Muscle layer of colon (tissue), 2 donors: Measurements from ENCODE around the gene HINFP.
"Not testable (repeated sequence)": the region's sequence is repeated elsewhere in the genome, so short reads cannot be mapped to it uniquely, and the experiment has no call there.

Experiments used
- H3K27ac ChIP-seq: one replicate; pipeline ENCODE4 v1.7.0; 2013; ENCODE audit warnings: low read depth, mild to moderate bottlenecking, low read length, moderate library complexity
- H3K27me3 ChIP-seq, 2 donors: one replicate each; pipeline ENCODE4 v1.7.0; 2013; ENCODE audit warnings: low read length in 2 of 2, mild to moderate bottlenecking in 2 of 2; ENCODE audit not compliant: insufficient read depth in 2 of 2, control insufficient read depth in 1 of 2
- H3K36me3 ChIP-seq: one replicate; pipeline ENCODE4 v1.7.0; 2013; ENCODE audit warnings: mild to moderate bottlenecking, low read length; ENCODE audit not compliant: insufficient read depth
- H3K4me1 ChIP-seq: one replicate; pipeline ENCODE4 v1.7.0; 2013; ENCODE audit warnings: mild to moderate bottlenecking, low read length; ENCODE audit not compliant: insufficient read depth
- H3K4me3 ChIP-seq, 2 donors: one replicate each; pipeline ENCODE4 v1.7.0; 2013; ENCODE audit warnings: low read length in 2 of 2, low read depth in 1 of 2, mild to moderate bottlenecking in 1 of 2, moderate library complexity in 1 of 2
- H3K9ac ChIP-seq: one replicate; pipeline ENCODE4 v1.7.0; 2013; ENCODE audit warnings: low read length
- H3K9me3 ChIP-seq: one replicate; pipeline ENCODE4 v1.7.0; 2013; ENCODE audit warnings: mild to moderate bottlenecking, low read length
- donor health status: abdominal sarcoma.
- donor health status: Adenocarcinoma of cecum.

The HINFP gene

GRCh38 chr11:119181677-119182412 is 60.5 kb downstream of the HINFP start:
- Histone ChIP-seq H3K4me1 (no peaks in the 10 kb centered on the region), H3K4me3 (no peak overlapping the region), H3K36me3 (peaks cover 34% of the 10 kb centered on the region), H3K9ac (no peak overlapping the region), H3K27me3 (no peaks in the 10 kb centered on the region), H3K27ac (no peak overlapping the region), H3K9me3 (no peaks in the 10 kb centered on the region)

- H3K4me3 ChIP-seq, H3K9me3 ChIP-seq, H3K27ac ChIP-seq, H3K9ac ChIP-seq, H3K4me1 ChIP-seq, H3K27me3 ChIP-seq: not testable (repeated sequence)
- H3K36me3 ChIP-seq, result peaks cover 25% of the 10 kb centered on the region
Observed at GRCh38 chr11:119184399-119184798, 63.0 kb downstream of the HINFP start.
